GM12891 (cell line): Measurements from ENCODE around the gene EBF3.

ENCODE experiments used
- PAX5 ChIP-seq: IDR thresholded peaks from 2 replicates; pipeline ENCODE4 v1.6.1; 2011; ENCODE audit warnings: low read length, moderate library complexity, mild to moderate bottlenecking; ENCODE audit not compliant: insufficient read depth, severe bottlenecking
- POLR2AphosphoS5 ChIP-seq: IDR thresholded peaks from 2 replicates; pipeline ENCODE4 v1.6.1; 2011; ENCODE audit warnings: low read depth, low read length, control low read depth

DNA sequence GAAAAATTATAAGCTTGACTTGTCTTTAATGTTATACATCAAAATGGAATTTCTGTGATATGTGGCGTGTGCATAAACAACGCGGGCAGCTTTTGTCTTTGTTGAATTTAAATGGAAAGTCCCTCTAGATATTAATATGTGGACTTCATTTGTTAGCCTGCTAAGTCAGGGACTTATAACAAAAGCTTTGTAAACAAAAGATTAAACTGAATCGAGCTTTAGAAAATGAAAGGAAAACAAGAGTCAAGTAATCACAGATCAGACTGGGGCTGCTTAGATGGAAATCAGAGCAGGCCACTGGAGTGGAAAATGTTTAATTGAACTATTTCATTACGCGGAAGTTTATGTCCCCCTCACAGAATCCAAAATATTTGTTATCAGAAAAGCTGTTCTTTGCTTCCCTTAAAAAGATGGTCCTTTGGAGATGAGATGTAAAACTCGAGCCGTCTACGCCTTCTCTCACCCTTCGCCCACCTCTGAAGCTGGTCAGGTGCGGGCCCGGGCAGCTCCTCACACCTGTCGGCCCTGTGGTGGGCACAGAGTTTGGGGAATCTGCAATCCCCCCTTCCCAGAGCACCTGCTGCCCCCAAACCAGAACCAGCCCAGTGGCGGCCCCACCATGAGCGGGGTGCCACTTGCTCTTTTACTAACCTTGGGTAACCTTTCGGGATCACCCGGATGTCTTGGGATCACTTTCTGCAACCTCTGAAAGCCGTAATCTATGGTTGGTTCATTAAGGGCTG is 116.2 kb downstream of the EBF3 start:
- TF ChIP-seq POLR2AphosphoS5: no peak
- TF ChIP-seq PAX5: no peak
